NCI-H2107 (cell line): ENCODE data around the gene CEBPG.

Source experiments
- DNase-seq: peaks from one replicate; lab custom pipeline; 2025; lab: John Stamatoyannopoulos, UW

The CEBPG gene

DNA sequence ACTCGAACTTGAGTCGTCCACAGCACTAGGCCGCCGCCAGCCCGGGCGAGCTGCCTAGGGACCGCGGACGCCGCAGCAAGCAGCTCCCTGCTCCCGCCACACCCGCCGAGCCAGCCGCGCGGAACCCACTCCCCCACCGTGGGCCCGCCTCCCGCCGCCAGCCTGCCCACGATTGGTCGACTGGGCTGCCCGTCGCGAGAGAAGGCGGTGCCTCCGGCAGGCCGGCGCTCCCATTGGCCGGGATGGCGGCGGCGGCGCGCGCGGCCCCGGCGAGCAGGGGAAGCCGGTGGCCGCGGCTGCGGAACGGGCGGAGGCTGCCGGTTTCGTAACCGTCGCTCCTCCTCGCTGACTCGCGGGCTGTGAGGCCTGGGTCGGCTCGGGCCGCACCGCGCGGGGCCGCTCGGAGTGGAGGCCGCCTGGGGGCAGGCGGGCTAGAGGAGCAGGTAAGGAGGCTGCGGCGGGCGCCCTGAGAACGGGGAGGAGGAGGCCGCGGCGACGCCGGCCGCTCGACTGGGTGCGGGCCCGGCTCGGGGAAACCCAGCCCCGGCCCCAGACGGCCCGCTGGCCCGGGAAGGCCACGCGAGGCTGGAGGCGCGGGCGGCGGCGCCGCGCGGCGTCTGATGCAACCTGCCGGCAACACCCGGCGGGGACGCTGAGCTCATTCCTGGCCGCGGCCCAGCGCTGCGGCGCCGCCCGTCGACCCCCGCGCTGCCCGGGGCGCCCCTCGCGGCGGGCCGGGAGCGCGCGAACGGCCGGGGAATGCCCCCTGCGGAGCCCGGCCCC, at the start of gene CEBPG:
Gene CEBPG (plus strand): TSS at position 257 of the 783 bp plus-strand sequence. CDS start 5,531 bp downstream, outside the sequence.
- DNase-seq = peak; percentile 72

DNA sequence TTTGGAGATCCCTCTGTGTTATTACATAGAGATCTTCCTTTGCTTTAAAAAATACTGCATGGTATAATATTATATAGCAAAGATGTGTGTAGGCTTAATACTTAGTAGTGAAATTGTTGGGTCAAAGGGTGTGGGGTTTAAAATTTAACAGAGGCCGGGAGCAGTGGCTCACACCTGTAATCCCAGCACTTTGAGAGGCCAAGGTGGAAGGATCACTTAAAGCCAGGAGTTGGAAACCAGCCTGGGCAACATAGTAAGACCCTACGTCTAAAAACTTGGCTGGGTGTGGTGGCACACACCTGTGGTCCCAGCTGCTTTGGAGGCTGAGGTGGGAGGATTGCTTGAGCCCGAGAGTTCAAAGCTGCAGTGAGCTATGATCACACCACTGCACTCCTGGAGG, 48.9 kb upstream of the CEBPG start:
- DNase-seq = no peak

DNA sequence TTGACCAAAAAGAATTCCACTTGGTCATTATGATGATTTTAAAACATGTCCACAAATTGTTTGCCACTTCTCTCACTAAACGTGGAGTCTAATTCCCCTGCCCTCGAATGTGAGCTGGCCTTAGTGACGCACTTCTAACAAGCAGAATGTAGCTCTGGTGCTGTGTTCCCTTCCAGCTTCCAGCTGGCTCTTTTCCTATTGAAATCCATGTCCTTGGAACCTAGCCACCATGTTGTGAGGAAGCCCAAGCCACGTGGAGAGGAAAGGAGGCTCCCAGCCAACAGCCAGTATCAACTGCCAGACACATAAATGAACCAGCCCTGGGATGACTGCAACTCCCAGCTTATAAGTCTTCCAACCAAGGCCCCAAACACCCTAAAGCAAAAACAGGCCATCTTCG, 47.6 kb upstream of the CEBPG start:
- DNase-seq = no peak

DNA sequence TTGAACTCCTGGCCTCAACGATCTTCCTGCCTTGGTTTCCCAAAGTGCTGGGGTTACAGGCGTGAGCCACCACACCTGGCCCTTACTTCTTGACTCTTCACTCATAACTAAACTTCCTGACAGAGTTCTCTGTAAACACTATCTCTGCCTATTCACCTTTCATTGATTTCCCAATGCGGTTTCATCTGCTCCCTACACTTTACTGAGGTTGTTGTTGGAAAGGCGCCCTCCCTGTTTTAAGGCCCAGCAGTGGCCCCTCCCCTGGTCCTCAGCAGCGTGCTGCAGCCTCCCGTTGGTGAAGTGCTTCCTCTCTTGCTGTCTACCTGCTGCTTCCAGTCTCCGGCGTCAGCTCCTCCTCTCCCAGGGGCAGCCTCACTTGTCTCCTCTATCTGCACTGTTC, 44.4 kb upstream of the CEBPG start:
- DNase-seq = no peak

DNA sequence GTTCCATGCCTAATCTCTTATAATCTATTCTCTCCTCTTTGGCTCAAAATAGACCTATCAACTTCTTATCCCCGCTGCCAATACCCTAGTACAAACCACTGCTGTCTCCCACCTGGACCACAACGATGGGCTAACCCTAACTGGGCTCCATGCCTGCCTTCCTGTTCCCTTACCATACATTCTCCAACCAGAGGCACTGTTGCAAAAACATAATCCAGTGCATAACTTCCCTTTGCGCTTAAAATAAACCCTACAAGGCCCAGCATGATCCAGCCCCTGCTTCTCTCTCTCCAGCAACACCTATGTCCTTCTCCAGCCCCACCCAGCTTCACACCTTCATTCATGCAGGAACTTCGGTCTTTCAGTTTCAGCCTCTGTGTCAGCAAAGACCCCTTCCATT, 43.8 kb upstream of the CEBPG start:
- DNase-seq = no peak

DNA sequence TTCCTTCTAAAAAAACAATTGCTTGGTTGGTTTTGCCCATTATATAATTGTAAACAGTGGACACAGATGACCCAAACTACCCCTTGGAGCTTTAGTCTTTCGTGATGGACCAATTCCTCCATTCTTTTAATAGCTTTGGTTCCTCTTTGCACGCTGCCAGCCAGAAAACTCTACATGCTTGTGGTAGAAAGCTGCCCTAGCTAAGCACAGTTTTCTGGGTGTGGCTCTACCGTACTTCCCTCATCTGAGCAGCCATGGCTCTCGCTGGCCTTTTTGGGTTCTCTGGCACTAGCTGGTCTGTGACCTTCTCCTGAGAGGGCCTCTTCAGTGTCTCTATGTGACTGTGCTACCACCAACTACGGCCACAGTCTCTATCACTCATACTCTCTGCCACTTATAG, 41.3 kb upstream of the CEBPG start:
- no peak for DNase-seq

DNA sequence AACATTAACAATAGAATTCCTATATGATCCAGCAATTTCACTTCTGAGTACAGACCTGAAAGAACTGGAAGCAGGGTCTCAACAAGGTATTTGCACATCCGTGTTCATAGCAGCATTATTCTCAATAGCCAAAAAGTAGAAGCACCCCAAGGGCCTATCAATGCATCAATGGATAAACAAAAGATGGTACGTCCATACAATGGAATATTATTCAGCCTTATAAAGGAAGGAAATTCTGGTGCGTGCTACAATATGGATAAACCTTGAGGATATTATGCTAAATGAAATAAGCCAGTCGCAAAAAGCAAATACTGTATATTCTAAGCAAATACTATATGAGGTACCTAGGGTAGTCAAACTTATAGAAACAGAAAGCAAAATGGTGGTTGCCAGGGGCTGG, 40.4 kb upstream of the CEBPG start:
- DNase-seq = no peak

DNA sequence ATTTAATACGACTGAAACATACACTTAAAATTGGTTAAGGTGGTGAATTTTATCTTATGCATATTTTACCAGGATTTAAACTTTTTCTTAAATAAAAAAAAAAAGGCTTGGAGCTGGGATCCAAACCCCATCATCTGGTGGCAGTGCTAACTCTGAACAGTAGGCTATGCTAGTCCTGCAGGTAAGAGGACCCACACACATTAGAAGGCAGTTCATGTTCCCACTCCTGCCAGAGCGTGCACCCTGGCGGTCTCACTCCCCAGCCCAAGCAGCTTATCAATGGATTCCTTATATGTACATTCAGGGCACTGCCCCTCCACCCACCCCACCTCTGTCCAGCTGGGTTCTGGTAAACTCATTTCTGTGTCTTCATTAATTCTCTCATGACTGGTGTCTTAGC, 39.9 kb upstream of the CEBPG start:
- no peak for DNase-seq

DNA sequence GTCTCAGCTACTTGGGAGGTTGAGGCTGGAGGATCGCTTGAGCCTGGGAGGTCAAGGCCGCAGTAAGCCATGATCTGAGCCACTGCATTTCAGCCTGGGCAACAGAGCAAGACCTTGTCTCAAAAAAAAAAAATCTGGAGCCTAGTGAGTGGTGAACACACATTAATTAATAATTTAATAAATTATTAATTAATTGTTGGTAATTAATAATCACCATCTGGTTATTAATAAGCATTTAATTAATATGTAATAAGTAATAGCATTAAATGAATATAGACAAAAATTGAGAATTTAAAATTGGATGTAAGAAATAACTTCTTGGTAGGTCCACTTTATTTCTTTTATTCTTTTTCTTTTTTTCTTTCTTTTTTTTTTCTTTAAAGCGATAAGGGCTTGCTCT, 39.2 kb upstream of the CEBPG start:
- DNase-seq = no peak

DNA sequence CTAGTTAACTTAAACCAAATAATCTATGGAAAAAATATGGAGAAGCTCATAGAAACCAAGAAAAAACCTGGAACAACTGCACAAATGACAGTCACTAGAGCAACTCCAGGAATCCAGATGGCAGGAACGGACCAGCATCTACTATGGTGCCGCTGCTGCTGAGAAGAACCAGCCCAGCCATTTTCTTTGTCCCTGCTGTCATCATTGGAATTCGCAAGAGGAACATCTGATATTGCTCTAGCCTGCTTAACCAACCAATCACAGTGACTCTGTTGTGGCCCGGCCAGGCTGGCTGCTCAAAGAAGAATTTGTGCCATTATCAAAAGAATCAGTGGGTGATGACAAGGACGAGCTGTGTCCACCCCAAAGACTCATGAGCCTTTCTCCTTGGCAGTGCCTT, 38.1 kb upstream of the CEBPG start:
- DNase-seq = no peak

DNA sequence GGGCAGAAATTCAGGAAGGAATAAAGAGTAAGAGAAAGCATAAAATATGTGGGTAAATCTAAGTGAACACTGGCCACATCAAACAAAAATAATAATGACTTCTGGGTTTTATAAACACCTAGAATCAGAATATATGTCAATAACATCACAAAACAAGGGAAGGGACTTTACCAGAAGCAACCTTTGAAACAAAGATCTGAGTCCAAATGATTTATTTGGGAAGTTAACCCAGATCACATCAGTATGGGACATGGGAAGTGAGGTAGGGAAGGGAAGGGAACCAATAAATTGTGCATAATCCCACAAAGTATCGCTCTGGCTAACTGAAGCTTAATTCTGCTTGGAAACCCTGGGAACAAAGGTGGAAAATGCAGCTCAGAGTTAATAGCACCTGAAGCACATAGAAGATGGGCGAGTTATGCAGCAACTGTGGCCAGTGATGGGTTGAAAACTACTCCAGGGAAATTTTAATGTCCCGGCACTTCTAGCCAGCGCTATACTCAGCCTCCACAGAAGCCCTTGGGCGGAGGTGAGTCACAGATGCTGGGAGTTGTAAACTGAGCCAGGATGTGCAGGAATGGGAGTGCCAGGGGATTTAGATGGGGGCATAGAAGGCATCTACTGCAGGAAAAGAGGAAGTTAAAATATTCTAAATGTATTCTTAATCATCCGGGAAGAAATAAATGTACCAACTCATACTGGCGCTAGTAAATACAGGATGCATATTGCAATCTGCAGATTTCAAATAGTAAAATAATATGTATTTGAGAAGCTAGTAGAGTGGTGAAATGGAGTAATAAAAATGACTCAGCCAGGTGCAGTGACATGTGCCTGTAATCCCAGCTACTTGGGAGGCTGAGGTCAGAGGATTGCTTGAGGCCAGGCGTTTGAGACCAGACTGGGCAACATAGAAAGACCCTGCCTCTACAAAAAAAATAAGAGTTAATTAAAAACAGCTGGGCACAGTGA, 34.2 kb upstream of the CEBPG start:
- DNase-seq = no peak

DNA sequence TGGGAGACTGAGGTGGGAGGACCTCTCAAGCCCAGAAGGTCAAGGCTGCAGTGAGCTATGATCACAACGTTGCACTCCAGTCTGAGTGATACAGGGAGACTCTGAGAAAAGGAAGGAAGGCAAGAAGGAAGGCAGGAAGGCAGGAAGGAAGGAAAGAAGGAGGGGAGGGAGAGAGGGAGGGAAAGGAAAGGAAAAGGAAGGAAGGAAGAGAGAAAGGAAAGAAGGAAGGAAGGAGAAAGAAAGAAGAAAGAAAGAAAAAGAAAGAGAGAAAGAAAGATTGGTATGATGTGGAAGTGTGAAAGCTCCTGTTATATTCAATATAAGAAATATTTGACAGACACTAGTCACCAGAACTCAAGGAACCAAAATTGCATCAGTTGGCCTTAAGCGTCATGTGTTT, 32.5 kb upstream of the CEBPG start:
- DNase-seq = no peak

DNA sequence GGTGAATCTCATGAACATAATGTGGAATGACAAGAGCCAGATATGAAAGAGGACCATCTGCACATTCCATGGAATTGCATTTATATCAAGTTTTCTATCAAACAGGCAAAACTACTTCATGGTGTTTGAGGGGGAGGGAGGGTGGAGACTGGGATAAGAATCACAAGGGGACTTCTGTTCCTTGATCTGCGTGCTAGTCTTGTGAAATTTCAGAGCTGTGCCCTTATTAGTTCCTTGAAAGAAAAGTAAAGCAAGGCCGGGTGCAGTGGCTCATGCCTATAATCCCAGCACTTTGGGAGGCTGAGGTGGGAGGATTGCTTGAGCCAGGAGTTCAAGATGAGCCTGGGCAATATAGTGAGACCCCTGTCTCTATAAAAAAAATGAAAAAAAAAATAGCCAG, 30.2 kb upstream of the CEBPG start:
- no peak for DNase-seq

DNA sequence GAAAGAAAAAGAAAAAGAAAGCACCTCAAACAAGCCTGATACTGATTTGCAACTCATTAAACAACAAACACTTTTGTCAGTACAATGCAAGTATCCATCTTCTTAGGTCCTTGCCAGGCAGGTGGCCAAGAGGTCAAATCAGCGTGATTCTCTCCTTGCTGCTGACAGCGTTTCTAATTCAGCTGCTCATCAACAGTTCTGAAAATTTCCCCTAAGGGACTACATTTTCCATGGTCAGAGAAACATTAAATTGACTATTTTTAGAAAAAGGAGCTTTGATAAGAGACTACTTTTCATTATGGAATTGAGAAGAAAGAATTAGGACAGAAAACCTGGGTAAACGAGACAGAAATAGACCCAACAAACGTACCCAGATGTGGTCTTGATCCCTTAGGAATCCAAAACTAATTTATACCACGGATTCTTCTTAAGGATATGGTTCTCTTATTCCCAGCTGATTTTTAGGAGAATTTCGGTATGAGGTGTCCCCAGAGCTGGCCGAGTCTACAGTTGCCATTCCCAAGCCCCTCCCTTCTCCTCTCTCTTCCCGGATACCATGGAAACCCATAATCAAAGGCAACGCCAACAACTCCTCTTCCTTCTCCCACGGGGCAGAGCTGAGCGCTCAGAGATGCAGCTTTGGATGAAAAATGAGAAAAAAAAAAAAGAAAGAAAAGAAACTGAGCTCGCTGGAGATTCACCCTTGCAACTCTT, 29.5 kb upstream of the CEBPG start:
- DNase-seq = no peak

DNA sequence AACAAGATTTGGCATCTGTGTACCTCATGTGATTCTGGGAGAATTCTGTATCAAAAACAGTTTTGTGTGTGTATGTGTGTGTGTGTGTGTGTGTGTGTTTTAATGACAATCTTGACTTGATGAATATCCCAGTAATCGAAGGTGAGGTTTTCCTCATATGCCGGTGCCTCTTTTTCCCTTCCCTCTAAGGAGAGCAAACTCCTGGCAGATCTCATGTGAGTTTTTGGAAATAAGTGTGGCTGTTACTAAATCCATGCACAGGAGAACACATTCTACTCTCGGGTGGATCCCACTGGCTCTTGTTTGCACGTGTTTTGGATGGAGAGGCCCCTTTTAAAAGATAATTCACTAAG, 29.0 kb upstream of the CEBPG start:
- no peak for DNase-seq

DNA sequence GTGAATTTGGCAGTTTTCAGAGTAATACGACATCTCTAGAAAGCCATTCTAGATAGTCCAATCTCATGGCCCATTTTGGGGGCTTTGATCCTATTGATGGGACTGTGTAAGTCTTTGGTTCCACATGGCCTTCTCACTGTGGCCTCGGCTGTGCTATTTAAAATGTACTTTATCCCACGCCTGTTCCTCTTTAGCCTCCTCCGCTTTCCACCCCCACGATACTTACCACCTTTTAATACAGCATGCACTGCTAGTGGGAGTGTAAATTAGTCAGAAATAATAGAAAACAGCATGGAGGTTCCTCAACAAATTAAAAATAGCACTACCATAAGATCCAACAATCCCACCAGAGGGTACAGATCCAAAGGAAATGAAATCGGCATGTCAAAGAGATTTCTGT, 28.3 kb upstream of the CEBPG start:
- DNase-seq = no peak

DNA sequence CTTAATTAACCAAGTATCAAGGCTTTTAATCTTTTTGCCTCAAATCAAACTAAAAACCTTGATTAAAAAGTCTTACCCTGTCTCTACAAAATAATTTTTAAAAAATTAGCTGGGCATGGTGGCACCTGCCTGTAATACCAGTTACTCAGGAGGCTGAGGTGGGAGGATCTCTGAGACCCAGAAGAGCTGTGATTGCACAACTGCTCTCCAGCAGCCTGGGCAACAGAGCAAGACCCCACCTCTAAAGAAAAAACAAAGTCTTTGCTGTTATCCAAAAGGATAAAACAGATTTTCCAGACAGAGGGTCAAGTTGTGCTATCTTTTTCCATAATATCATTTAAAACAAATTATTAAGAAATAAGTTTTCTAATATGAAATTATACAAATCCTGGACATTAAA, 26.8 kb upstream of the CEBPG start:
- DNase-seq = no peak

DNA sequence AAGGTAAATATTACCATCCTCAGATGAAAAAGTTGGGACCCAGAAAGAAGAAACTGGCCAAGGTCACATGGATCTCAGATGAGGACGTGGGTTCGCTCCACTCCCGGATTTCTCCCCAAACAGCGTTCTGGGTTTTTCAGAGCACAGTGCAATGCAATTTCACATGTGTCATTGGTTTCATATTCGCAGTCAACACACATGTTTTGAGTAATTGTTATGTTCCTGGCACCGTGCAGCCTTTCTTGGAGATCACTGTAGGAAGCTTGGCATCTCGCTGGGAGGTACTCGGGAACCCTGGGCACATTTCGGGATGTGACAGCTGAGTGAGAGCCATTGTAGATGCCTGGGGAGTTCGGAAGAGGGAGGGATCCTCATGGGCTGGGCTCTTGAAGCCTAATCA, 26.2 kb upstream of the CEBPG start:
- DNase-seq = no peak

DNA sequence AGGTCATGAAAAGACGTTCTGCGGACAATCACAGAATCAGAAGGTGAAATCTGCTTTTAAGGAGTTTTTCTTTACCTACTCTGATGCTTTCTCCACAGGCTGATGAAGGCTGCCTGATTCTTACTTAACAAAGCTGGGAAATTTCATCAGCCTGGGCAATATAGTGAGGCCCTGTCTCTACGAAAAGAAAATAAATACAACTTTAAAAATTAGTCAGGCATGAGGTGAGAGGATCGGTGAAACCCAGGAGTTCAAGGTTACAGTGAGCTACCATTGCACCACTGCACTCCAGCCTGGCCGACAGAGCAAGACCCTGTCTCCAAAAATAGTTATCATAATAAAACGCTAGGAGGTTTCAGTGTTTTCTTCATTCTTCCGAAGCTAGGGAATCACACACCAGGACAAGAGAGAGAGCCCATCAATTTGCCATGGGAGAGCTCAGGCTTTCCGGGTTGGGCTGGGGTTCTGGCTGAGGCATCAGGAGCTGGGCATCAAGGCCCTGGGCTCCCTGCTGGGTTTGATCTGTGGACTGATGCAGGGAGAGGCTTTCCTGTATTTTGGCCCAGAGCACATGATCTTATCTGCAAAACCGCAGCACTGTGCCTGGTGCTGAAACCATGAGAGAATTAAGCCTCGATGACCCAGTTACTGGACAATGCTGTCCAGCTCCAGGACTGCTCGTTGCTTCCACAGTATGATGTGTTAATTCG, 25.1 kb upstream of the CEBPG start:
- no peak for DNase-seq

DNA sequence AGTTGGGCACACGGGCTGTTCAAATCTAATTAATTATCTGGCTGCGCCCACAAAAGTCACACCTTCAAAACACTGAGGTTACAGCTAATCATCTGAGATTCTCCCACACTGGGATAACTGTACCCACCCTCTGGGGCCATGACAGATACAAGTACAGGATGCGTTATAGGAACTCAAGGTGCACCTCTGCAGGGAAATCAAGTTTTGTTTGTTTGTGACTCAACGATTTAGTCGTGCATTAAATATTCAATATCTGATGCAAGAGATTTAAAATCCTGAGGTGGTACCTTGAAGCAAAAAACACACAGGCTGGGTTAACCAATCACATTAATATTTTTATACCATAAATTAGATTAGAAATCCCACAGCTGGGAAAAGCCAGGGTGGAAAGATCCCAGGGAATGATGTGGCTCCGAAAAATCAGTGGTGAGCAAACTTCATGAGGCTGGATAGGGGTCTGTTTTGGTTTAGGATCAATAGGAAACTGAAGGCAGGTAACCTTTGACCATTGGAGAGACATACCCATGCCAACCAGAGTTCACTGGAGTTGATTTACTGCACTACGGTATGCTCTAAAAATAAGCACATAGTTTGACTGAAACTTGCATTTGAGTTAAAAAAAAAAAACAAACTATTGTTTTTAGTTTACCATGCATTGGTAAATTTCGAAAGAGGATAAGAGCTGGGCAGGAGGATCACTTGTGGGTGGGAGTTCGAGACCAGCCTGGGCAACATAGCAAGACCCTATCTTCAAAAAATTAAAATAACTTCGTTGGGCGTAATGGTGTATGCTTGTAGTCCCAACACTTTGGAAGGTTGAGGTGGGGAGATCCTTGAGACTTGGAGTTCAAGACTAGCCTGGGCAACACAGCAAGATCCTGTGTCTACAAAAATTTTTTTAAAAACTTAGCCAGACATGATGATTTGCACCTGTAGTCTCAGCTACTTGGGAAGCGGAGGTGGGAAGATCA, 23.9 kb upstream of the CEBPG start:
- no peak for DNase-seq
